ENCODE results near the gene PITX2.

Gene PITX2

GRCh38 chr4:110623718-110624397 is 981 bp upstream of the PITX2 start:
- no peak for DNase-seq

- DNase-seq, result no peak
Observed at GRCh38 chr4:110621839-110622751, 782 bp downstream of the PITX2 start.

- no peak for DNase-seq
Observed at GRCh38 chr4:110621328-110621812, 1.5 kb downstream of the PITX2 start.

DNA sequence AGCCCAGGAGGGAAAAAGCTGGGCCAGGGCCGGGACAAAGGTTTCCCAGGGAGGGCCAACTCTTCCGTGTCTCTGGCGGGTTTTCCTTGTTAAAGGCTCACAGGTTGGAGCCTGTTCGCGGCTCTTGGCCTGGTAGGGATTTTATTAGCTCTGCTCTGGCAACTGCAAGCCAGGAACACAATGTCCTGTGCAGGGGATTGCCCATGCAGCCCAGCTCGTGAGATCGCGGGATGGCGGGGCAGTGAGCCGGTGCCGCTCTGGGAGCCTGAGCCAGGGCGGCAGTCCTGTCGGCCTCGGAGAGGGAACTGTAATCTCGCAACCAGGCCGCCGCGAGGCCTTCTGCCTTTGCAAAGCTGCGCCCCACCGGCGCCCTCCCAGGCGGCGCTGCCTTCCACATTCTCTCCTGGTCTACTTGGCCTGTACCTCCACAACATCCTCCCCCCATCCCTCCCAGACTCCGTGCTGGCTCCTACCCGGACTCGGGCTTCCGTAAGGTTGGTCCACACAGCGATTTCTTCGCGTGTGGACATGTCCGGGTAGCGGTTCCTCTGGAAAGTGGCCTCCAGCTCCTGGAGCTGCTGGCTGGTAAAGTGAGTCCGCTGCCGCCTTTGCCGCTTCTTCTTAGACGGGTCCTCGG is 2.1 kb downstream of the PITX2 start:
- no peak for DNase-seq

DNA sequence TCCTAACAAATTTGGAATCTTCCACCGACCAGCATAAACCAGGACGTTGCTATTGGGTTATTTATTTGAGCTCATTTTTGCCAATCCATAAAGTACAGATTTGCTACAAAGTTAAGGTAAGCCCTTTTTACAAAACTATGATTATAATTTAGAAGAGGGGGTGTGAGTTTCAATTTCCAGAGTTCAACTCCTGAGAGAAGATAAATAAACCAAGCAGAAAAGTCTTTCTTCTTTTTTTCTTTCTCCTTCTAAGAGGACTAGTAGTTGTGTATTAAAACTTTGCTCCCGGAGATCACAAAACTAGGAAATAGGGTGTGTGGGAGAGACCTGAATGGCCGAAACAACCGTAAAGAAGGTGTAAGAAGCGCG is 2.6 kb downstream of the PITX2 start:
- no peak for DNase-seq

GRCh38 chr4:110619463-110620247 is 3.2 kb downstream of the PITX2 start:
- DNase-seq, result no peak

- no peak for DNase-seq
Observed at GRCh38 chr4:110618581-110619462, 4.1 kb downstream of the PITX2 start.

GRCh38 chr4:110617646-110618580 is 5.0 kb downstream of the PITX2 start:
- no peak for DNase-seq

DNA sequence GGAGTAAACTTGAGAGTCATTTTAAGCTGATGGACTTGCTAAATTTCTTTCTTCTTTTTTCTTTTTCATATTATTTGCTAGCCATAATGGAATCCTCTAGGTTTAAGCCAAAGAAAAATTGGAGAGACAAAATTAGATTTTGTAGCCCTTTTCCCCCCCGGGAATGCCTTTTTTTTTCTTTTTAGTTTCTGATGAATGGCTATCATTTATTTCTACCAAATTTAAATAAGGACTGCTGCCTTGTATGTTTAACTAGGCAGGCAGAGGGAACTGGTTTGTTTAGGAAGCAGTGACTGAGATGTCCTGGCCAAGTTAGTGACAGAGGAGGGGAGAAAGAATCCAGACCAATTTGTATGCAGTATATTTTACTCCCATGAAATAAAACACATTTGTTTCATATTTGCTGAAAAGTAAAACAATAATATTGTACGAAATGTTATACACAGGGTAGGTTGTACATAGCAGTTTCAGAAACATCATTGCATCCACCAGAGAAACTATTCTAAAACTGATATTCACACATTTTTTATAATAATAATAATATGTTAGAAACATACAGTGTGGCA is 5.7 kb downstream of the PITX2 start:
- no peak for DNase-seq

- DNase-seq, result no peak
Observed at GRCh38 chr4:110616238-110617074, 6.4 kb downstream of the PITX2 start.

GRCh38 chr4:110615353-110616237 is 7.3 kb downstream of the PITX2 start:
- DNase-seq, result no peak

DNA sequence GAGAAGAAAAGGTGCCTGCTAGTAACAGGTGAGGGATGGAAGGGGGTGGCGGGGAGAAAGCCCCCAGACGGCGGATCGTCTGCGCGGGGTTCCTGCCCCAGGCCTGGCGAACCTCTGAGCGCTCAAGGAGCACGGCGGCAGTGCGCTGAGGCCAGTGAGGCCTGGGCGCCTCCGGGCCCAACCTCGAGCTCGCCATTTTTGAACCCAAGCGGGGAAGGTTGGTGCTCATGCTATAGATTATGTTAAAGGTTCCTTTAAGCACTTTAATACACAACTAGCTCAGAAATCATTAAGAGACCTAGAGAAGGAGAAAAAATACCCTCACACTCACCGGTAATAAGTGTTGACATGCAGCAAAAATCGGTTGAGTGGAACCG is 7.9 kb downstream of the PITX2 start:
- DNase-seq, result no peak

GRCh38 chr4:110614173-110614963 is 8.5 kb downstream of the PITX2 start:
- DNase-seq, result no peak

DNA sequence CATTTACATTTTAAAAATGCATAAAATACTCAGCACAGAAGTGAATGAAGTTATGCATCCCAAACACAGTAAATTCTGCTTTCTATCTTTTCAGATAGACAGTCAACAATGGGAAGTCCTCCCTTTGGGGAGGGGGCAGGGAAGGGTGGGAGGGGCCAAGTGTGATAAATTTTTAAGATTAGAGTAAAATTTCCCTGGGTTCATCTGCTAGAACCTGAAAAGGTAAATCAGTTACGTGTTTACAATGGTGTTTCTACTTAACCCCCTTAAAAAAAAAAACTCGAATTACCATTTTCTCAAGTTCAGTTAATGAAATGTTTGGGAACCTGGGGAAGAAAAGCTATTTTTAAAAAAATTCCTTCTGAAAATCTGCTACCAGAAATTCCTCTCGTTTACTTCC is 9.1 kb downstream of the PITX2 start:
- DNase-seq, result no peak

DNA sequence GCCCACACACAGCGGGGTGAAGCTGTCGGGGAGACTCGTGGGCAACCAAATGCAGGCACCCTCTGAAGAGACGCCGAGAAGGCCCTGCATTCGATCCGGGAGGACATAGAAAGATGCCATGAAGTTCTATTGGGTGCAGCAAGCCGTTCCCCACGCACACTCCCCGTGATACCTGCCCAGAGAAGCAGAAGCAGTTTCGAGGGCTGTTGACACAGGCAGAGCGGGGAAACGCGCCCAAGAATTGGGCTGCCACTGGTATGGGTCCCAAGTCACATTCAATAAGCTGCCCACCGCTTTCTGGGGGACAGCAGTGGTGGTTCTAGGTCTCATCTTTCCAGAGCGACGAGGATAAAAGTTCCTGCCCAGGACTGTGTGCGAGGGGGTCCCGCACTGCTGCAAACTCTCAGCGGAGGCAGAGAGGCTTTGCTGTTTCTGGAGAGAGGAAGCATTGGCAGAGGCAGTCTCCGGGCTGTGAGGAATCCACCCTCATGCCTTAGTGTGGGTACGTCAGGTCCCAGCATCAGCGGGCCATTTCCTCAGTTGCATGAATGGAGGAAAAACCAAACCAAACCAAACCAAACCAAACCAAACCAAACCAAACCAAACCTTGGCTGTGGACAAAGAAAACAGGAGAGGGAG is 10.1 kb downstream of the PITX2 start:
- no peak for DNase-seq

- no peak for DNase-seq
Observed at GRCh38 chr4:110611968-110612447, 10.9 kb downstream of the PITX2 start.
